IMR-90 (cell line): ENCODE results near the gene KBTBD4. TPM values are rescaled to one million over a fixed set of nuclear protein-coding genes. Genes with fewer than 3 reads are reported as not detected.

Experiments
- ATAC-seq: fragments of 200-7000 bp; cut with Tn5 transposase; 2 replicates; pipeline ENCODE4 v1.9.1; 2020; ENCODE audit warnings: low read depth, mild to moderate bottlenecking, moderate library complexity
- BruUV-seq: library from RNA; stranded (reverse); fragments of 400-500 nt; replicated peaks from 2 replicates; lab custom pipeline; 2021; lab: Mats Ljungman, UMichigan
- CTCF ChIA-PET: fragments of 300-600 bp; formaldehyde crosslinking; extraction: SDS; loops from one replicate; lab custom pipeline; 2021; ENCODE audit warnings: antibody characterized with exemption; lab: Yijun Ruan, JAX
- POLR2A ChIA-PET: fragments of 300-600 bp; sonication (Branson Sonifier 250); formaldehyde crosslinking; loops from one replicate; lab custom pipeline; 2022; ENCODE audit warnings: antibody characterized with exemption; ENCODE audit not compliant: unreplicated experiment; lab: Charles Lee
- DNase-seq: peaks from one replicate; pipeline ENCODE4 v3.0.0; 2013
- H2AFZ ChIP-seq: replicated peaks from 2 replicates; pipeline ENCODE3; 2013; ENCODE audit warnings: low read length, mild to moderate bottlenecking; ENCODE audit not compliant: poor library complexity
- H2AK5ac ChIP-seq: 2 replicates; pipeline ENCODE4 v1.6.1; 2013; ENCODE audit warnings: low read depth, low read length, inconsistent platforms
- H2AK9ac ChIP-seq: replicated peaks from 2 replicates; pipeline ENCODE3; 2013; ENCODE audit warnings: mild to moderate bottlenecking, low read depth, low read length, moderate library complexity; ENCODE audit not compliant: poor library complexity
- H2BK120ac ChIP-seq: 2 replicates; pipeline ENCODE4 v1.6.1; 2013; ENCODE audit warnings: low read depth, low read length, inconsistent platforms
- H2BK15ac ChIP-seq: 3 replicates; pipeline ENCODE4 v1.6.1; 2013; ENCODE audit warnings: low read depth, low read length, inconsistent platforms
- H2BK20ac ChIP-seq: 2 replicates; pipeline ENCODE4 v1.6.1; 2013; ENCODE audit warnings: low read depth, mild to moderate bottlenecking, inconsistent platforms, low read length, moderate library complexity
- H2BK5ac ChIP-seq: 2 replicates; pipeline ENCODE4 v1.6.1; 2013; ENCODE audit warnings: mild to moderate bottlenecking, low read depth, low read length, inconsistent platforms; ENCODE audit not compliant: poor library complexity, severe bottlenecking
- H3K14ac ChIP-seq: replicated peaks from 2 replicates; pipeline ENCODE4 v1.6.1; 2013; ENCODE audit warnings: low read depth, low read length, inconsistent platforms
- H3K18ac ChIP-seq: 2 replicates; pipeline ENCODE4 v1.6.1; 2013; ENCODE audit warnings: low read depth, low read length, control low read depth
- H3K23ac ChIP-seq: 2 replicates; pipeline ENCODE4 v1.6.1; 2013; ENCODE audit warnings: low read depth, low read length, inconsistent platforms
- H3K27ac ChIP-seq: 2 replicates; pipeline ENCODE4 v1.5.1; 2013; ENCODE audit warnings: mild to moderate bottlenecking, control low read depth, low read length; ENCODE audit not compliant: insufficient read depth
- H3K27me3 ChIP-seq: 2 replicates; pipeline ENCODE4 v1.6.1; 2013; ENCODE audit warnings: low read length; ENCODE audit not compliant: control insufficient read depth, insufficient read depth
- H3K36me3 ChIP-seq: 2 replicates; pipeline ENCODE4 v1.6.1; 2013; ENCODE audit warnings: low read length, mixed read lengths; ENCODE audit not compliant: control insufficient read depth, insufficient read depth
- H3K4ac ChIP-seq: 2 replicates; pipeline ENCODE4 v1.6.1; 2013; ENCODE audit warnings: low read depth, low read length, inconsistent platforms
- H3K4me1 ChIP-seq: 2 replicates; pipeline ENCODE4 v1.6.1; 2013; ENCODE audit warnings: low read length, mixed read lengths; ENCODE audit not compliant: control insufficient read depth, insufficient read depth
- H3K4me2 ChIP-seq: 2 replicates; pipeline ENCODE4 v1.6.1; 2013; ENCODE audit warnings: low read depth, mild to moderate bottlenecking, control low read depth, low read length, moderate library complexity
- H3K4me3 ChIP-seq: 2 replicates; pipeline ENCODE4 v1.5.1; 2013; ENCODE audit warnings: low read depth, mild to moderate bottlenecking, control low read depth, low read length, moderate library complexity; ENCODE audit not compliant: insufficient read depth
- H3K56ac ChIP-seq: 2 replicates; pipeline ENCODE4 v1.6.1; 2013; ENCODE audit warnings: low read length, inconsistent platforms; ENCODE audit not compliant: insufficient read depth; ENCODE audit errors: extremely low read depth
- H3K79me1 ChIP-seq, 2 experiments: 2 replicates each; pipeline ENCODE4 v1.6.1; 2013; ENCODE audit warnings: low read length in 2 of 2, inconsistent platforms in 1 of 2, low read depth in 1 of 2
- H3K9ac ChIP-seq: 2 replicates; pipeline ENCODE4 v1.6.1; 2013; ENCODE audit warnings: low read depth, low read length, control low read depth
- H3K9me1 ChIP-seq: 2 replicates; pipeline ENCODE4 v1.6.1; 2013; ENCODE audit warnings: low read length, inconsistent platforms; ENCODE audit not compliant: insufficient read depth
- H3K9me3 ChIP-seq: 2 replicates; pipeline ENCODE4 v1.6.1; 2013; ENCODE audit warnings: low read length; ENCODE audit not compliant: control insufficient read depth, insufficient read depth
- H4K20me1 ChIP-seq: 2 replicates; pipeline ENCODE4 v1.6.1; 2013; ENCODE audit warnings: low read length, inconsistent platforms; ENCODE audit not compliant: insufficient read depth
- H4K5ac ChIP-seq: 2 replicates; pipeline ENCODE4 v1.6.1; 2013; ENCODE audit warnings: mild to moderate bottlenecking, low read depth, low read length, control low read depth
- H4K8ac ChIP-seq, 2 experiments: 2 replicates each; pipeline ENCODE4 v1.6.1; 2013; ENCODE audit warnings: low read depth in 2 of 2, low read length in 2 of 2, control low read depth in 1 of 2, inconsistent platforms in 1 of 2
- H4K91ac ChIP-seq: 2 replicates; pipeline ENCODE4 v1.6.1; 2013; ENCODE audit warnings: low read depth, low read length, inconsistent platforms; ENCODE audit not compliant: insufficient read depth
- BHLHE40 ChIP-seq: fragments of 150-350 bp; IDR thresholded peaks from 2 replicates; pipeline ENCODE4 v1.6.1; 2016; ENCODE audit warnings: mild to moderate bottlenecking, low read depth, low read length
- CEBPB ChIP-seq: IDR thresholded peaks from 2 replicates; pipeline ENCODE4 v1.6.1; 2012; ENCODE audit warnings: low read depth, low read length, improper control_type of control experiment
- CTCF ChIP-seq: conservative IDR thresholded peaks from 2 replicates; pipeline ENCODE4 v1.5.1; 2012; ENCODE audit warnings: mild to moderate bottlenecking, low read depth, low read length, improper control_type of control experiment
- FOS ChIP-seq: fragments of 150-350 bp; IDR thresholded peaks from 2 replicates; pipeline ENCODE4 v1.6.1; 2016; ENCODE audit warnings: low read depth, low read length
- MAZ ChIP-seq: IDR thresholded peaks from 2 replicates; pipeline ENCODE4 v1.6.1; 2012; ENCODE audit warnings: low read depth, mild to moderate bottlenecking, low read length, improper control_type of control experiment, moderate library complexity, borderline replicate concordance
- MXI1 ChIP-seq: IDR thresholded peaks from 2 replicates; pipeline ENCODE4 v1.6.1; 2012; ENCODE audit warnings: low read depth, mild to moderate bottlenecking, low read length, moderate library complexity, borderline replicate concordance
- NFE2L2 ChIP-seq: fragments of 150-350 bp; IDR thresholded peaks from 2 replicates; pipeline ENCODE4 v1.6.1; 2016; ENCODE audit warnings: low read depth, mild to moderate bottlenecking, low read length
- POLR2A ChIP-seq: IDR thresholded peaks from 2 replicates; pipeline ENCODE4 v1.6.1; 2012; ENCODE audit warnings: mild to moderate bottlenecking, low read depth, low read length
- RAD21 ChIP-seq: IDR thresholded peaks from 2 replicates; pipeline ENCODE4 v1.6.1; 2012; ENCODE audit warnings: low read length, improper control_type of control experiment
- RCOR1 ChIP-seq: IDR thresholded peaks from 2 replicates; pipeline ENCODE4 v1.6.1; 2012; ENCODE audit warnings: mild to moderate bottlenecking, low read length, improper control_type of control experiment; ENCODE audit not compliant: insufficient replicate concordance
- RFX5 ChIP-seq: IDR thresholded peaks from 2 replicates; pipeline ENCODE4 v1.8.0; 2012; ENCODE audit warnings: low read depth, mild to moderate bottlenecking, low read length, moderate library complexity
- SMC3 ChIP-seq: fragments of 150-350 bp; IDR thresholded peaks from 2 replicates; pipeline ENCODE4 v1.6.1; 2016; ENCODE audit warnings: low read depth, mild to moderate bottlenecking, antibody characterized with exemption, low read length, moderate library complexity
- WGBS, 2 experiments: methylation state at CpG; one replicate each; pipeline versions ENCODE4 v1.1.5 to v1.1.7; 2013; ENCODE audit warnings: missing lambda C conversion rate in 2 of 2; ENCODE audit not compliant: insufficient read length in 1 of 2; ENCODE audit errors: extremely low coverage in 2 of 2; 5-methylcytosine and 5-hydroxymethylcytosine counted together
- dilution Hi-C: fragments of 300-500 bp; cut with HindIII; formaldehyde crosslinking; loops from one replicate; pipeline ENCODE4 v1.14.3; 2018; ENCODE audit warnings: low sequenced_read_pairs; ENCODE audit not compliant: unreplicated experiment
- in situ Hi-C: fragments of 300-500 bp; cut with MboI; formaldehyde crosslinking; loops from 3 replicates; pipeline ENCODE4 v1.14.3; 2019; ENCODE audit warnings: low sequenced_read_pairs, inconsistent platforms, mixed read lengths
- intact Hi-C: fragments of 100-400 bp; cut with micrococcal nuclease; formaldehyde crosslinking; loops from 2 replicates; pipeline ENCODE4 v1.10.0; 2022
- polyA plus RNA-seq, 3 experiments: library from polyadenylated mRNA; depleted of rRNA; stranded (reverse); fragments of >200 nt; gene quantifications; 2 replicates each; pipeline ENCODE4 v1.2.3, GENCODE V29; 2012; ENCODE audit warnings: low replicate concordance in 1 of 3
- total RNA-seq: library from RNA; depleted of rRNA; stranded (reverse); fragments of >200 nt; gene quantifications from 2 replicates; pipeline ENCODE4 v1.2.3, GENCODE V29; 2012
- TF ChIP-seq, protein P1 (sequence below): fragments of 150-350 bp; IDR thresholded peaks from 2 replicates; pipeline ENCODE4 v1.6.1; 2017; ENCODE audit warnings: mild to moderate bottlenecking, antibody characterized with exemption, low read length, low read depth

KBTBD4 gene
- total and polyA plus RNA-seq, 2 of the 4 experiments (the other 2 are of a cell fraction) = 14.9 to 41.6 TPM

DNA sequence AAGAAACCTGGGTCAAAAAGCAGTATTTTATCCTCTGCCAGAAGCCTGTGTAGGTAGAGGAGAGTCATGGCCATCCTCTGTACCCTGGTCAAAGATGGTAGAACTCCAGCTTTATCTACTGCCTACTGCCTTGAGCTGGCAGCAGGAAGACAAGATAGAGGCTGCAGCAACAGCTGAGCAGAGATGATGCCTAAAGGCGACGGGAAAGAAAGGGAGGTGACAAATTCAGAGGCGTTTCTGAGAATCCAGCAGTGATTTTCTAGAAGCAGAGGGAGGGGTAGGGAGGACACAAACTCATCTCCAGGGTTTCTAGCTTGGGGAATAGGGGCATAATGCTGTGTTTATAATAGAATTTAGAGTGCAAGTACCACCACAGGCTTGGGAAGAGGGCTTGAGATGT lies 30.9 kb upstream of the KBTBD4 start:
- Histone ChIP-seq H2AK9ac (no peak overlapping the region), H2BK5ac (no peak overlapping the region), H3K4me1 (peaks cover 8% of the 10 kb centered on the region), H3K27me3 (no peaks in the 10 kb centered on the region), H3K4me2 (no peak overlapping the region), H3K14ac (no peak overlapping the region), H2BK120ac (no peak overlapping the region), H4K20me1 (peaks cover 7% of the 10 kb centered on the region; the same call in 1 of the 2 replicates), H3K79me1 (no peaks in the 10 kb centered on the region), H3K9me3 (no peaks in the 10 kb centered on the region), H3K4me3 (no peak overlapping the region), H3K23ac (no peak overlapping the region), H4K91ac (no peak overlapping the region), H3K56ac (no peak overlapping the region), H2AK5ac (no peak overlapping the region), H4K5ac (no peak overlapping the region), H3K18ac (no peak overlapping the region), H2BK20ac (no peak overlapping the region), H3K9ac (no peak overlapping the region), H2BK15ac (no peak overlapping the region), H3K36me3 (peaks cover 4% of the 10 kb centered on the region; the same call in 1 of the 2 replicates), H3K9me1 (peaks cover 6% of the 10 kb centered on the region), H4K8ac (no peak overlapping the region), H3K27ac (no peak overlapping the region), H3K4ac (no peak overlapping the region), H2AFZ (no peak overlapping the region)
- intact Hi-C loops (no loop called here), dilution Hi-C loops (no loop called here), in situ Hi-C loops (loop anchor here (10.0 kb wide), 1 partner anchor 125 kb away; no protein-coding TSS in a partner anchor)
- TF ChIP-seq, protein P1, sequence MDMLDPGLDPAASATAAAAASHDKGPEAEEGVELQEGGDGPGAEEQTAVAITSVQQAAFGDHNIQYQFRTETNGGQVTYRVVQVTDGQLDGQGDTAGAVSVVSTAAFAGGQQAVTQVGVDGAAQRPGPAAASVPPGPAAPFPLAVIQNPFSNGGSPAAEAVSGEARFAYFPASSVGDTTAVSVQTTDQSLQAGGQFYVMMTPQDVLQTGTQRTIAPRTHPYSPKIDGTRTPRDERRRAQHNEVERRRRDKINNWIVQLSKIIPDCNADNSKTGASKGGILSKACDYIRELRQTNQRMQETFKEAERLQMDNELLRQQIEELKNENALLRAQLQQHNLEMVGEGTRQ = no peak
- TF ChIP-seq BHLHE40 (no peak), FOS (no peak), CTCF (no peak), RCOR1 (no peak), POLR2A (no peak), RAD21 (no peak), MAZ (no peak), CEBPB (no peak), SMC3 (no peak), RFX5 (no peak), NFE2L2 (no peak), MXI1 (no peak)
- ChIA-PET POLR2A (no interaction called here), CTCF (no interaction called here)
- DNase-seq (no peak), ATAC-seq (no peak)
- no TSS peak for BruUV-seq
- 71% methylated on average over 3 of the region's 3 CpGs; no CpG with 5 or more reads in 1 of the 2 experiments for WGBS, 2 experiments
